BLaER1 treated with 17β-estradiol and CSF1 and Interleukin-3, amounts not matched to agents 10 nM and 100 nM (cell line): ENCODE data around the gene CLEC16A.

ENCODE experiments used
- H3K27ac ChIP-seq, 11 experiments: shearing (Covaris generic); formaldehyde crosslinking; 2 replicates each; pipeline ENCODE4 v1.8.1; 2022
- H3K27me3 ChIP-seq, 11 experiments: shearing (Covaris generic); formaldehyde crosslinking; 2 replicates each; pipeline ENCODE4 v1.8.1; 2022
- H3K36me3 ChIP-seq, 11 experiments: shearing (Covaris generic); formaldehyde crosslinking; 2 replicates each; pipeline ENCODE4 v1.8.1; 2022
- H3K4me1 ChIP-seq, 10 experiments: shearing (Covaris generic); formaldehyde crosslinking; 2 replicates each; pipeline ENCODE4 v1.8.1; 2022
- H3K4me2 ChIP-seq, 11 experiments: shearing (Covaris generic); formaldehyde crosslinking; 2 replicates each; pipeline ENCODE4 v1.8.1; 2022
- H3K4me3 ChIP-seq, 10 experiments: shearing (Covaris generic); formaldehyde crosslinking; 2 replicates each; pipeline ENCODE4 v1.8.1; 2022
- H3K9ac ChIP-seq, 11 experiments: shearing (Covaris generic); formaldehyde crosslinking; 2 replicates each; pipeline ENCODE4 v1.8.1; 2022
- H3K9me3 ChIP-seq, 11 experiments: shearing (Covaris generic); formaldehyde crosslinking; replicated peaks in 1 of 11; 2 replicates each; pipeline ENCODE4 v1.8.1; 2022
- H4K20me1 ChIP-seq, 11 experiments: shearing (Covaris generic); formaldehyde crosslinking; 2 replicates each; pipeline ENCODE4 v1.8.1; 2022
- Cebpa-rat ChIP-seq, 11 experiments: shearing (Covaris generic); IDR thresholded peaks; 2 replicates each; pipeline ENCODE4 v1.8.1; 2022

Gene CLEC16A

DNA sequence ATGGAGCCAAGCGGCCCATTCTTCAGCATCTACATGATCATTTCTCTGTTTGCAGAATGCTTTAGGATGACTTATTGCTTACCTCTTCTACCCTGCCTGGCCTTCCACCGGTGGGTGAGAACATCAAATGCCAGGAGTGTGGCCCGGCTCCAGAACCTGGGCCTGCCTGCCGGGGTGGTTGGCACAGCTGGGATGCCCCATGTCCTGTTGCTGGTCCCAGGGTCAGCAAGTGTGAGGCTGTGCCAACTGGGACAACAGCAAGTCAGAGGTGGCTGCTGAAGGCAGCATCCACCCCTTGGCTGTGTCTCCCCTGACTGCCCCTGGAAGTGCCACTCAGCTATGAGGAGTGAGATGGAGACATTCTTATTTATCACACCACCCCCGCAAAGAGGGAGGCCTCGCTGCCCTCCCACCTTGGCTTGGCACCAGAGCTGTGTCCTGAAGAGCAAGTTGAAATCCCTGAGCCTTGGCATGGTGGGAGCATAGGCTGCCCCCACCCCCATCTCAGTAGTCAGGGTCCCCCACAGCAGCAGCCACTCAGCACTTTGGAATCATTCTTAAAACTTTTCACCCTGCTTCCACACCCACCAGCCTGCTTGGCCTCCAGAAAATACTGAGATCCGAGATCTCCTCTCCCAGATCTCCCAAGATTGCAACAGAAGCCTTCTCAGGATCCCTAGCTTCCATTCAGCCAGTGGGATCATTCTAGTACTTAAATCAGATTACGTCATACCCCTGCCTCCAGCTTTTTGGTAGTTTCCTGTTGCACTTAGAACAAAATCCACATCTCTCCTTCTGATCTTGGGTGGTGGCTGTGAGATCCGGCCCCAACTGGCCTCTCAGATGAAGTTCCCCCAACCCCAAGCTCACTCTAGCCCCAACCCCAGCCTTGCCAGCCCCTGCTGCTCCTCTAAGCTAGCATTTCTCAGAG, 184.1 kb downstream of the CLEC16A start:
- Histone ChIP-seq H3K36me3 (peaks cover 44 to 81% (median 56%) of the 10 kb centered on the region in 11 experiments), H3K4me2 (peak overlapping the region in 10 of 11 experiments; percentile 1 to 77 (median 56); a peak in 15 of 22 replicates), H3K9me3 (no peaks in the 10 kb centered on the region), H3K27me3 (no peaks in the 10 kb centered on the region), H3K9ac (peak overlapping the region in 3 of 11 experiments; percentile 9 to 21 (median 20); a peak in 3 of 22 replicates), H3K4me1 (peaks cover 4 to 50% (median 26%) of the 10 kb centered on the region in 10 experiments; a peak in 16 of 20 replicates), H3K4me3 (no peak overlapping the region), H3K27ac (peak overlapping the region in 7 of 11 experiments; percentile 6 to 46 (median 32); a peak in 14 of 22 replicates), H4K20me1 (peaks cover 0 to 10% (median 0%) of the 10 kb centered on the region in 11 experiments; a peak in 2 of 22 replicates)
- TF ChIP-seq Cebpa-rat (IDR thresholded peaks at IDR 0.05) = peak in 2 of 11 experiments; percentile 47 to 52; a peak in 4 of 22 replicates

GRCh38 chr16:11129378-11129781, 185.0 kb downstream of the CLEC16A start:
- Histone ChIP-seq H3K36me3 (peaks cover 36 to 80% (median 47%) of the 10 kb centered on the region in 11 experiments), H3K27ac (no peak overlapping the region), H4K20me1 (peaks cover 0 to 10% (median 0%) of the 10 kb centered on the region in 11 experiments; a peak in 2 of 22 replicates), H3K4me2 (peak overlapping the region in 4 of 11 experiments; percentile 13 to 77 (median 56); a peak in 7 of 22 replicates), H3K4me1 (peaks cover 4 to 45% (median 21%) of the 10 kb centered on the region in 10 experiments; a peak in 16 of 20 replicates), H3K9ac (no peak overlapping the region), H3K27me3 (no peaks in the 10 kb centered on the region), H3K9me3 (no peaks in the 10 kb centered on the region), H3K4me3 (no peak overlapping the region)
- no peak for TF ChIP-seq Cebpa-rat (IDR thresholded peaks at IDR 0.05)

- H4K20me1 ChIP-seq = peaks cover 0 to 10% (median 0%) of the 10 kb centered on the region in 11 experiments; a peak in 2 of 22 replicates
- no peak overlapping the region for H3K4me2 ChIP-seq
- H3K4me1 ChIP-seq = peaks cover 4 to 53% (median 21%) of the 10 kb centered on the region in 10 experiments; a peak in 16 of 20 replicates
- H3K27ac ChIP-seq = no peak overlapping the region; a peak in 1 of 22 replicates
- H3K27me3 ChIP-seq = no peaks in the 10 kb centered on the region
- peaks cover 22 to 82% (median 50%) of the 10 kb centered on the region in 11 experiments for H3K36me3 ChIP-seq
- H3K4me3 ChIP-seq = no peak overlapping the region
- TF ChIP-seq Cebpa-rat (IDR thresholded peaks at IDR 0.05) = no peak
- no peaks in the 10 kb centered on the region for H3K9me3 ChIP-seq
- no peak overlapping the region for H3K9ac ChIP-seq
Observed at GRCh38 chr16:11130978-11131665, 186.8 kb downstream of the CLEC16A start.

DNA sequence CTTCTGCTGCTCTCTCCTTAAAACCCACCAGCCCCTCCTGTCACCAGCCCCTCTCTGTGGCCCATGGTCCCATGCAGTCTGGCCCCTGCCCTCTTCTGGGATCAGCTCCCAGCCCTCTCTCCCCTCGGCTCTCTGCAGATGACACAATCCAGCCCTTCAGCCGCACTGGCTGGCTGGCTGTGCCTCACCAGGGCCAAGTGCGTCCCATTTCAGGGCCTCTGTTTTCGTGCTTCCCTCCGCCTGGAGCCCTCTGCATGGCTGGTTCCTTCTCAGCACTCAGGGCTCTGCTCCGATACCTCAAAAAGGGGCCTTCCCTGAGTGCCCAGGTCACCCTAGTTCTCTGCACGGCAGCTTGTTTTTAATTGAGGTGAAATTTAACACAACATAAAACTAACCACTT, 187.3 kb downstream of the CLEC16A start:
- Histone ChIP-seq H3K27me3 (no peaks in the 10 kb centered on the region), H3K27ac (no peak overlapping the region), H3K4me2 (no peak overlapping the region), H3K4me1 (peaks cover 4 to 59% (median 21%) of the 10 kb centered on the region in 10 experiments; a peak in 17 of 20 replicates), H4K20me1 (peaks cover 0 to 10% (median 0%) of the 10 kb centered on the region in 11 experiments; a peak in 2 of 22 replicates), H3K9me3 (no peaks in the 10 kb centered on the region), H3K9ac (no peak overlapping the region), H3K4me3 (no peak overlapping the region), H3K36me3 (peaks cover 22 to 82% (median 48%) of the 10 kb centered on the region in 11 experiments; a peak in 21 of 22 replicates)
- TF ChIP-seq Cebpa-rat (IDR thresholded peaks at IDR 0.05) = no peak

- H4K20me1 ChIP-seq = peaks cover 0 to 10% (median 0%) of the 10 kb centered on the region in 11 experiments; a peak in 2 of 22 replicates
- H3K4me2 ChIP-seq = no peak overlapping the region
- H3K4me1 ChIP-seq = peaks cover 11 to 71% (median 29%) of the 10 kb centered on the region in 10 experiments
- H3K27me3 ChIP-seq = no peaks in the 10 kb centered on the region
- no peaks in the 10 kb centered on the region for H3K9me3 ChIP-seq
- no peak overlapping the region for H3K4me3 ChIP-seq
- TF ChIP-seq Cebpa-rat (IDR thresholded peaks at IDR 0.05) = no peak
- no peak overlapping the region for H3K27ac ChIP-seq
- no peak overlapping the region for H3K9ac ChIP-seq
- peaks cover 16 to 68% (median 37%) of the 10 kb centered on the region in 11 experiments; a peak in 20 of 22 replicates for H3K36me3 ChIP-seq
Observed at GRCh38 chr16:11133344-11133943, 189.1 kb downstream of the CLEC16A start.

GRCh38 chr16:11134722-11135463, 190.5 kb downstream of the CLEC16A start:
- H3K4me1 ChIP-seq = peaks cover 25 to 71% (median 31%) of the 10 kb centered on the region in 10 experiments
- H3K36me3 ChIP-seq = peaks cover 15 to 67% (median 34%) of the 10 kb centered on the region in 11 experiments; a peak in 18 of 22 replicates
- H4K20me1 ChIP-seq = peaks cover 0 to 10% (median 0%) of the 10 kb centered on the region in 11 experiments; a peak in 1 of 22 replicates
- H3K27ac ChIP-seq = no peak overlapping the region
- no peaks in the 10 kb centered on the region for H3K27me3 ChIP-seq
- H3K9me3 ChIP-seq = no peaks in the 10 kb centered on the region
- no peak overlapping the region for H3K9ac ChIP-seq
- no peak overlapping the region for H3K4me3 ChIP-seq
- H3K4me2 ChIP-seq = no peak overlapping the region; a peak in 1 of 22 replicates
- TF ChIP-seq Cebpa-rat (IDR thresholded peaks at IDR 0.05) = no peak

DNA sequence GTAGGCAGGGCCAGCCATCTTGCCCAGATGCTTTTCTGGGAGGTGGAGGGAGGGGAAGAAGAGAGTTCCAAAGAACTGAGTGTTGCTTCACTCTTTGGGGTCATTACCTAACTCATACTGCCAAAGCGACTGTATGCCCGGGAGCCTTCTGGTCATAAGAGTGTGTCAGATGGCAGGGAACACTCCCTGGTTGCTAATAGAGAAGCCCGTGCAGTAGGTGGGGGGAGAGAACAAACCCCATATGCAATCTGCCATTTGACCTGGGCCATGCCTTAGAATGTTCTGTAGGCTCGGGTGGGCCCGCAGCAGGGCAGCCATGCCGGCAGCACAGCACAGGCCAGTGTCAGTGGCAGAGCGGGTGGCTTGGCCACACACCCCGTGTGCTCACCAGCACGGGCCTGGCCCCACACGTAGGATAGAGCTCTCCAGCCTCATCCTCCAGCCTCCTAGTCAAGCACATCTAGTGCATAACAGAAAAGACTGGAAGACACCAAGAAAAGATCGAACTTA, 191.2 kb downstream of the CLEC16A start:
- Histone ChIP-seq H3K27me3 (no peaks in the 10 kb centered on the region), H3K4me1 (peaks cover 26 to 71% (median 36%) of the 10 kb centered on the region in 10 experiments), H3K9ac (no peak overlapping the region), H3K36me3 (peaks cover 11 to 60% (median 30%) of the 10 kb centered on the region in 11 experiments; a peak in 18 of 22 replicates), H3K4me3 (no peak overlapping the region), H4K20me1 (peaks cover 0 to 10% (median 0%) of the 10 kb centered on the region in 11 experiments; a peak in 1 of 22 replicates), H3K9me3 (no peaks in the 10 kb centered on the region), H3K27ac (no peak overlapping the region), H3K4me2 (no peak overlapping the region; a peak in 1 of 22 replicates)
- no peak for TF ChIP-seq Cebpa-rat (IDR thresholded peaks at IDR 0.05)
